SK-N-SH (cell line): ENCODE data around the gene CDC23.

Source experiments
- EZH2phosphoT487 ChIP-seq: fragments of 200-600 bp; sonication (generic); IDR thresholded peaks from 2 replicates; pipeline ENCODE4 v1.6.1; 2017; ENCODE audit warnings: low read depth, mixed run types, mild to moderate bottlenecking, antibody characterized with exemption, moderate library complexity, borderline replicate concordance
- GATA2 ChIP-seq: sonication (generic); formaldehyde crosslinking; IDR thresholded peaks from 2 replicates; pipeline ENCODE4 v1.5.0; 2020; ENCODE audit warnings: mild to moderate bottlenecking, missing genetic modification reagents
- MAX ChIP-seq: IDR thresholded peaks from 2 replicates; pipeline ENCODE4 v1.4.0; 2012; ENCODE audit warnings: low read depth
- PBX3 ChIP-seq: IDR thresholded peaks from 2 replicates; pipeline ENCODE4; 2012
- POLR2AphosphoS5 ChIP-seq: IDR thresholded peaks from 2 replicates; pipeline ENCODE4 v1.6.1; 2012; ENCODE audit warnings: low read depth, low read length
- SIN3A ChIP-seq: IDR thresholded peaks from 2 replicates; pipeline ENCODE4 v1.6.1; 2012; ENCODE audit warnings: low read depth, mild to moderate bottlenecking, low read length, moderate library complexity, borderline replicate concordance
- TAF1 ChIP-seq: IDR thresholded peaks from 2 replicates; pipeline ENCODE4 v1.6.1; 2012; ENCODE audit warnings: low read depth, mild to moderate bottlenecking, low read length, moderate library complexity, borderline replicate concordance
- USF1 ChIP-seq: IDR thresholded peaks from 2 replicates; pipeline ENCODE4 v1.4.0; 2012; ENCODE audit warnings: low read depth, borderline replicate concordance
- USF2 ChIP-seq: fragments of 150-350 bp; IDR thresholded peaks from 2 replicates; pipeline ENCODE4 v1.6.1; 2017; ENCODE audit warnings: antibody characterized with exemption, low read length, low read depth, borderline replicate concordance
- YY1 ChIP-seq: IDR thresholded peaks from 2 replicates; pipeline ENCODE4 v1.4.0; 2012; ENCODE audit warnings: low read depth, mild to moderate bottlenecking
- TF ChIP-seq, protein P1 (sequence below): fragments of 200-600 bp; sonication (generic); IDR thresholded peaks from 2 replicates; pipeline ENCODE4 v1.6.1; 2017; ENCODE audit warnings: antibody characterized with exemption, mild to moderate bottlenecking, moderate library complexity
- TF ChIP-seq, protein P2 (sequence below): IDR thresholded peaks from 2 replicates; pipeline ENCODE4 v1.4.0; 2012; ENCODE audit warnings: low read depth, borderline replicate concordance

DNA sequence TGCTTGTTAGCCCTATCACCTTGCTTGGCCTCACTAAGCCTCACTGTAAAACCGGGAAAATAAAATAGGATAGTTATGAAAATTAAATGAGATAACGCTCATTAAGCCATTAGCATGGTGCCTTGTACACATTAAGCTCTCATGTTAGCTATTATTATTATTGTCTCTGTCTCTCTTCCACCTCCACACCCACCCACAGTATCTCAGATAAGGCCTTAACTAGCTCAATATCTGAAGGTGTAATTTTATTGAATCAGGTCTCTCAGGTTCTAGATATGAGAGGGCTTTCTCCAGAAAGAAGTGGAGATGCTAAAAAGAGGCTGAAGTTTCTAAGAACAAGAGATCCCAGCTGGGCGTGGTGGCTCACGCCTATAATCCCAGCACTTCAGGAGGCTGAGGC, 33.7 kb upstream of the CDC23 start:
- TF ChIP-seq, protein P1, sequence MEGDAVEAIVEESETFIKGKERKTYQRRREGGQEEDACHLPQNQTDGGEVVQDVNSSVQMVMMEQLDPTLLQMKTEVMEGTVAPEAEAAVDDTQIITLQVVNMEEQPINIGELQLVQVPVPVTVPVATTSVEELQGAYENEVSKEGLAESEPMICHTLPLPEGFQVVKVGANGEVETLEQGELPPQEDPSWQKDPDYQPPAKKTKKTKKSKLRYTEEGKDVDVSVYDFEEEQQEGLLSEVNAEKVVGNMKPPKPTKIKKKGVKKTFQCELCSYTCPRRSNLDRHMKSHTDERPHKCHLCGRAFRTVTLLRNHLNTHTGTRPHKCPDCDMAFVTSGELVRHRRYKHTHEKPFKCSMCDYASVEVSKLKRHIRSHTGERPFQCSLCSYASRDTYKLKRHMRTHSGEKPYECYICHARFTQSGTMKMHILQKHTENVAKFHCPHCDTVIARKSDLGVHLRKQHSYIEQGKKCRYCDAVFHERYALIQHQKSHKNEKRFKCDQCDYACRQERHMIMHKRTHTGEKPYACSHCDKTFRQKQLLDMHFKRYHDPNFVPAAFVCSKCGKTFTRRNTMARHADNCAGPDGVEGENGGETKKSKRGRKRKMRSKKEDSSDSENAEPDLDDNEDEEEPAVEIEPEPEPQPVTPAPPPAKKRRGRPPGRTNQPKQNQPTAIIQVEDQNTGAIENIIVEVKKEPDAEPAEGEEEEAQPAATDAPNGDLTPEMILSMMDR: no peak
- TF ChIP-seq EZH2phosphoT487 (no peak), SIN3A (no peak), PBX3 (no peak), USF1 (no peak), POLR2AphosphoS5 (no peak), USF2 (no peak), YY1 (no peak), TAF1 (no peak), GATA2 (CRISPR knock-in tag) (no peak), MAX (no peak)
- TF ChIP-seq, protein P2, sequence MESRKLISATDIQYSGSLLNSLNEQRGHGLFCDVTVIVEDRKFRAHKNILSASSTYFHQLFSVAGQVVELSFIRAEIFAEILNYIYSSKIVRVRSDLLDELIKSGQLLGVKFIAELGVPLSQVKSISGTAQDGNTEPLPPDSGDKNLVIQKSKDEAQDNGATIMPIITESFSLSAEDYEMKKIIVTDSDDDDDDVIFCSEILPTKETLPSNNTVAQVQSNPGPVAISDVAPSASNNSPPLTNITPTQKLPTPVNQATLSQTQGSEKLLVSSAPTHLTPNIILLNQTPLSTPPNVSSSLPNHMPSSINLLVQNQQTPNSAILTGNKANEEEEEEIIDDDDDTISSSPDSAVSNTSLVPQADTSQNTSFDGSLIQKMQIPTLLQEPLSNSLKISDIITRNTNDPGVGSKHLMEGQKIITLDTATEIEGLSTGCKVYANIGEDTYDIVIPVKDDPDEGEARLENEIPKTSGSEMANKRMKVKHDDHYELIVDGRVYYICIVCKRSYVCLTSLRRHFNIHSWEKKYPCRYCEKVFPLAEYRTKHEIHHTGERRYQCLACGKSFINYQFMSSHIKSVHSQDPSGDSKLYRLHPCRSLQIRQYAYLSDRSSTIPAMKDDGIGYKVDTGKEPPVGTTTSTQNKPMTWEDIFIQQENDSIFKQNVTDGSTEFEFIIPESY: no peak
